GM12865 (cell line): ENCODE data around the gene BLZF1.

ENCODE experiments used
- DNase-seq: peaks from one replicate; pipeline ENCODE4 v3.0.0; 2010; ENCODE audit warnings: low read depth
- H3K4me3 ChIP-seq: 2 replicates; pipeline ENCODE4 v1.5.1; 2011; ENCODE audit warnings: mild to moderate bottlenecking, low read depth, low read length, control low read depth
- CTCF ChIP-seq: IDR thresholded peaks from 2 replicates; pipeline ENCODE4 v1.5.1; 2011; ENCODE audit warnings: low read length, control low read depth, low read depth, inconsistent platforms; ENCODE audit not compliant: insufficient read depth; ENCODE audit errors: missing control alignments

Gene BLZF1, protein sequence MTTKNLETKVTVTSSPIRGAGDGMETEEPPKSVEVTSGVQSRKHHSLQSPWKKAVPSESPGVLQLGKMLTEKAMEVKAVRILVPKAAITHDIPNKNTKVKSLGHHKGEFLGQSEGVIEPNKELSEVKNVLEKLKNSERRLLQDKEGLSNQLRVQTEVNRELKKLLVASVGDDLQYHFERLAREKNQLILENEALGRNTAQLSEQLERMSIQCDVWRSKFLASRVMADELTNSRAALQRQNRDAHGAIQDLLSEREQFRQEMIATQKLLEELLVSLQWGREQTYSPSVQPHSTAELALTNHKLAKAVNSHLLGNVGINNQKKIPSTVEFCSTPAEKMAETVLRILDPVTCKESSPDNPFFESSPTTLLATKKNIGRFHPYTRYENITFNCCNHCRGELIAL

DNA sequence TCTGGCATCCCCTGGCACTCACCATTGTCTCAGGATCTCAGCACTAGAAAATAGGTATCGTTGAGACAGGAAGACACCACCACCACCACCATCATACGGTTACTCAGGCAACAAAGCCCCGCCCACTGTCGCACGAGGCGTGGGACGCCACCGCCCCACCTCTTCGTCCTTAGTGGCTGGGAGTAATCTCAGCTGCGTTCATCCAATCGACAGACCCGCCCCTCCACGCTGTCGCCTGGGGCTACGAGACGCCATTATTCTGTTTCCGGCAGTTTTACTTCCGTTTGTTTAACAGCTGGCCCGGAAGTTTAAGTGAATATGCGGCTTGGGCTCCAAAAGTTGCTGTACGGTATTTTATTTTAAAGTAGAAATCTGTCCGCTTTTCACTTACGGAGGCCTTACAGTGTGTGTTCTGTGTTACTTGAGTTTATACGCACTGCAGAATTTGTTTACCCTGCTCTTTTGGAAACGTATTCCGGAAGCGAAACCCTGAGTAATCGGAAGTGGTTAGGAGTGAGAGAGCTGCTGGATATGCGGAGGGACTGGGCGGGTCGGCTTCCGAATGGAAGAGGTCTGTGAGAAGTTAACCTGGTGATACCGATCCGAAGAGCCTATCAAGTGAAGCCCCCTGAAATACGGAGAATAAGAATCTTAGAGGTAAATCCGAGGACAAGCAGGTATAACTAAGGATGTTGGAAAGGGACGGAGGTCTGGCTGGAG is at the start of gene BLZF1, which contains the start of gene NME7:
BLZF1 (plus strand) TSS at position 510 of the 720 bp plus-strand sequence. CDS start 1,328 bp downstream, outside the sequence.
NME7 (minus strand) TSS at position 112 of the 720 bp plus-strand sequence; CDS start at position 25, 87 bp downstream.
- peak within 1 kb of the TSS; percentile 91 for H3K4me3 ChIP-seq
- peak; percentile 97 for DNase-seq
- no peak for TF ChIP-seq CTCF

- TF ChIP-seq CTCF, result no peak
- H3K4me3 ChIP-seq, result no peak overlapping the region
- no peak for DNase-seq
Measured at GRCh38 chr1:169318536-169319244, 49.3 kb upstream of the BLZF1 start.

GRCh38 chr1:169321539-169321938 is 46.5 kb upstream of the BLZF1 start:
- no peak for TF ChIP-seq CTCF
- no peak for DNase-seq
- H3K4me3 ChIP-seq, result no peak overlapping the region

GRCh38 chr1:169322138-169322537 is 45.9 kb upstream of the BLZF1 start:
- no peak for DNase-seq
- H3K4me3 ChIP-seq, result no peak overlapping the region
- no peak for TF ChIP-seq CTCF

DNA sequence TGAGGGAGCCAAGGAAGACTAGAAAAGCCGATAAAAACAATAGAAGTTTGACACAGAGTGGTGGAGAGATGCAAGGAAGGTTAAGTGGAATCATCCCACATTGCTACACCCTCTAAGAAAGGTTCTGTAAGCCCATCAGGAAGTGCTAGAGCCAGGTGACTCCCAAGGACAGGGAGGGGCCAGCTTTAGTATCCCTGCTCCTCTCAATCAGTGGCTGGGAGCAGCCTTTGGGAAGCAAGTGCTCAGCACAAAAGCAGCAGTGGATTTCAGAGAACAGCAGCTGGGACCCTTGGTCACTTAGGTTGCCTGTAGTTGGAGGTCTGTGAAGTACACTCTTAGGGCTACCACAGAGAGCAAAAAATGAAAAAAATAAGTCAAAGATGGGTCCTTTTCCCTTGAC is 42.9 kb upstream of the BLZF1 start:
- no peak overlapping the region for H3K4me3 ChIP-seq
- no peak for DNase-seq
- TF ChIP-seq CTCF, result no peak

- DNase-seq, result no peak
- TF ChIP-seq CTCF, result no peak
- no peak overlapping the region for H3K4me3 ChIP-seq
Measured at GRCh38 chr1:169326261-169326955, 41.6 kb upstream of the BLZF1 start.
